GM20000 (cell line): Measurements from ENCODE around the gene NRP2.
A peak's percentile ranks its signal among the peaks of the same experiment; 100 is the strongest.

Experiments used
- DNase-seq: peaks from one replicate; pipeline ENCODE4 v3.0.0; 2012; ENCODE audit warnings: low spot score
- TF ChIP-seq, protein P1 (sequence below): IDR thresholded peaks from 2 replicates; pipeline ENCODE4 v1.5.1; 2012; ENCODE audit warnings: mild to moderate bottlenecking, control low read depth; ENCODE audit errors: extremely low read depth, missing control alignments

Gene NRP2

DNA sequence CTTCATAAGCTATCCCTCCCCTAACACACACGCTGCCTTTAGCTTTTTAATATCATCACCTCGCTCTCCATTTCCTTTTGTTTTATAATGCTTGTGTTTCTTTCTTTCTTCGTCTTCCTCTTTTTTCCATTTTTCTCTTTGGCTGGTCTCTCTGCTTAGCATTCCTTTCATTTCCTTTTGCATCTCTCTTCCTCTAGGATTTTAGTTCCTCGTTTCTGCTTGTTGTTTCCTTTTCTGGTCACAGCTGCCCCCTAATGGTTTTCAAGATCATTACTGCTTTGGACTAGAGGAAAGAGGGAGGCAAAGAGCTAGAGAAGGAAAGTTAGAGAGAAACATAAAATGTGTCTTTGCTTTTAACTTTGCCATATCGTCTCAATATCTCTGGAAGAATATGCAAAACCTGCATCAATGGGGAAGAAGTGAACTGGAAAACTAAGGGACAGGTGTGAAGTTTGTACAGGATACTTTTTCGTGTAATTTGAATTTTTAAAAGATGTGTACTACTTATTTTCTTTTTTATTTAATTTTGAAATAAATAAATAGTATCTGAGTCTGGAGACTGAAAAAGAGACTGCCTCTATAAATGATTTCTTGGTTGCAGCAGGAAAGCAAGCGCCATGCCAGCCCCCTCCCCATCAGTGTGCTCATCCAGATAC lies 6.3 kb upstream of the NRP2 start:
- peak; percentile 54 for DNase-seq
- TF ChIP-seq, protein P1, sequence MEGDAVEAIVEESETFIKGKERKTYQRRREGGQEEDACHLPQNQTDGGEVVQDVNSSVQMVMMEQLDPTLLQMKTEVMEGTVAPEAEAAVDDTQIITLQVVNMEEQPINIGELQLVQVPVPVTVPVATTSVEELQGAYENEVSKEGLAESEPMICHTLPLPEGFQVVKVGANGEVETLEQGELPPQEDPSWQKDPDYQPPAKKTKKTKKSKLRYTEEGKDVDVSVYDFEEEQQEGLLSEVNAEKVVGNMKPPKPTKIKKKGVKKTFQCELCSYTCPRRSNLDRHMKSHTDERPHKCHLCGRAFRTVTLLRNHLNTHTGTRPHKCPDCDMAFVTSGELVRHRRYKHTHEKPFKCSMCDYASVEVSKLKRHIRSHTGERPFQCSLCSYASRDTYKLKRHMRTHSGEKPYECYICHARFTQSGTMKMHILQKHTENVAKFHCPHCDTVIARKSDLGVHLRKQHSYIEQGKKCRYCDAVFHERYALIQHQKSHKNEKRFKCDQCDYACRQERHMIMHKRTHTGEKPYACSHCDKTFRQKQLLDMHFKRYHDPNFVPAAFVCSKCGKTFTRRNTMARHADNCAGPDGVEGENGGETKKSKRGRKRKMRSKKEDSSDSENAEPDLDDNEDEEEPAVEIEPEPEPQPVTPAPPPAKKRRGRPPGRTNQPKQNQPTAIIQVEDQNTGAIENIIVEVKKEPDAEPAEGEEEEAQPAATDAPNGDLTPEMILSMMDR: peak; percentile 52

DNA sequence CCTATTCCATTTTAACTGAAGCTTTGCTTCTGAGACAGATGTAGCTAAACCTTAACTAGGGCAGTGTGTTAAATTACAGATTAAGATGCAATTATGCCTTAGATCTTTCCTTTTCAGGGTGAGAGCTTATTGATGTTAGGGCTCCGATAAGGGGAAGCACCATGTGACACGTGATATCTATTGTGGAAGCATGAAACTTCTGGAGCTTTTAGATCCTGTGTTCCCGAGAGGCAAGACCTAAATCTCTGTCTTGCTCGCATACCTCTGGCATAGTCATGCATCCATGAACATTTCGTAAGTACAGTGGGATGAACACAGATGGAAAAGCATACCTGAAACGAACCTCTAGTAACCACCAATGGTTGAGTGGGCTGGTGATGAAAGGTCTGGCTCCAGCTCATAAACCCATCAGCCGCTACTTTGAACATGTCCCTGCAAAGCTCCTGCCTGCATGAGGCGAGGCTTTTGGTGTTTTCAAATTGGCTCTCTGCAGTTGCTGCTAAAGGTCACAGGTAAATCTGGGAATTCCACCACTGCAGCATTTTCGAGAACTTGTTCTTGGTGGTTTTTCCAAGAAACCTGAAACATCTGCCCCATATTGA lies 3.7 kb upstream of the NRP2 start:
- no peak for DNase-seq
- TF ChIP-seq, protein P1: no peak

DNA sequence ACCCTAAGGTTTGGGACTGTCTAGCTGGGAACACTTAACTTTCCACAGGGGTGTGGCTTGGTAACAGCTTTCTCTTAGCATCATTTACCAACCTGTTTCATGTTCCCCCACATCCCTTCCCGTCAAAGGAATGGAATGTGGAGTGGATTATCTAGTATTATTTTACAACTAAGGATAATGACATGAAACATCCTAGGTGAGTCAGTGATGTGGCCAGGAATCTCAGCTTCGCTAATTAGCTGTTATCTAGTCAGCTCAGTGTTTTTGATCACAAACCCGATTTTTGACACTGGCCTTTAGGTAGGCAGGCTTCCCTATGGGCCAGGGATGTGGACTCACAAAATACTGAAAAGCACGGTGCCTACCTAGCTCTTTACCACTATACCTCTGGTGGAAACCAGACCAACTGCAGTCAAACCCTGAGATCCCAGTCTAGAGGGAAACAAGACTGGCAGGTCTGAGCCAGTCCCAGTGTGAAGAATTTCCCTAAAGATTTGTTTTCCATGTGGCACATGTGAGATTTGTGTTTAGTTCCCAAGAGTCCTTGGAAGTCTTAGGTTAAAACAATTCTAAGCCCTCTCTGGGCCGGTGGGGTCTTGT lies 2.8 kb upstream of the NRP2 start:
- DNase-seq: no peak
- TF ChIP-seq, protein P1: no peak

DNA sequence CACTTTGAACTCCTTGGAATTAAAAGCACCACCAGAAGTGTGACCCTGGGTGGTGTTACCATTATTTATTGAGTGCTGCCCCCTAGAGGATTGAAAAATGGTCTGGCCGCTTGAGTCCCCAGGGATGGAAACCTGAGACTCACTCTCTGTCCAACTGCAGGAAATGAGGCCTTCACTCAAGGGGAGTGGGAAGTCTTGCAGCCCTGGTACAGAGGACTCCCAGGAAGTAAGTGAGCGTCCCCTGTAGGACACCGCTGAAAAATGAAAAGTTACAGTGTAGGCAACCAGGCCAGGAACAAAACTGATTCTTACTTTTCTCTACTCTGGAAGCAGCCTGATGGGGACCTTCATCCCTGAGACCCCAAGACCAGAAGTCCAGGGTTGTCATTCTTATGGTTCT lies 2.2 kb upstream of the NRP2 start:
- DNase-seq: peak; percentile 75
- TF ChIP-seq, protein P1: peak; percentile 72

DNA sequence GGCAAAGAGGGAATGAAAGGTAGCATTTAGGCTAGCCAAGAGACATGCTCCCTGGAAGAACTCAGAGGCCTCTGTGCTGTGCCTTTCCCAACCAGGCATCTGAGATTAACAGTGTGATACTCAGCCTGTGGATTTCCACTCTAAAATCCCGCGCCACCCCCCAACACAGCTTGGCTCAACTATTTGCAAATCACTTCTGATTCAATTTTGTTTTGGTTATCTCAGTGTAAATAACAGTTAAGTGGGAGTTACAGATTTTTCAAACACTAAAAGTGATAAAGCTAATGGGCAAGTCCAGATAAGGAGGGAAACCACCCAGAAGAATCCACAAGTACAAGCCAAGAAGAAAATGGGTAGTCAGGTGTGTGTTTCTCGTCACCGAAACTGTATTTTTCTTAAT lies 1.4 kb upstream of the NRP2 start:
- DNase-seq: no peak

DNA sequence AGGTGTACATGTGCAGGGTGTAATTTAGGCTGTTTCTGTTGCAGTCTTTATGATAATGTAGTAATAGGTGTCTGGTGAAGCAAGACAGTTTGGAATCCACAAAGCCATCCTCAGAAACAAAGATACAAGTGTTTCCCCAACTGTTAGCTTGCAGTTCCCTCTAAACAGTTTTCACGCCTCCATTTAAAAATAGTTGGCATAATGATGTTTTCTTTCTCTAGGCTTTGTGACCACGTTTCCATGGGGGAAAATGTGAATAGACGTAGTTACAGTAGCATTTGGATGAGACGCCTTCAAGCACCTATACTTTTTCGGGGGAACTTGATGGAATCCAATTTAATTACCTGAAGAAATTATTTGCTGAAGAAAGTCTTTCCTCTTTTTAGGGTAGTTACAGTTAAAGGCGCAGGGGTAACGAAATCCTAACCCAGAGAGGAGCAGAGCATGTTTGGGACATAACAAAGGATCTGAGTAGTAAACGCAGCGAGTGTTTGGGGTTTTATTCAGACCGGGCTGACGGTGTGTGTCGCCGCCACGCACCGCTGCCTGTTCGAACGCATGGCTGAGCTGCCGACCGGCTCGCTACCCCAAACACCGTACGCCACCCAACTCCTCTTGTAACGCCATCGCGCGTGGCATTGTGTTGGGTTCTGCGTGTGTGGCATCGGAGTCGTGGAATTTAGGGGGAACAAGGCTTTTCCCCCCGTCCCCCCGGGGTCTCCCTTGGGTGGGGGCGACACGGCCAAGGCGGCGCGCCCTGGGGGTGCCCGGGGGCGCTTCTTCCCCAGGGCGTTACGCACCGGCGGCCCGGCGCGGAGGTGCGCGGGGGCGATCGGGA lies 681 bp upstream of the NRP2 start:
- DNase-seq: peak; percentile 51
- TF ChIP-seq, protein P1: no peak

More for the DNA sequence above, 1.4 kb upstream of the NRP2 start:
- TF ChIP-seq, protein P1: no peak

DNA sequence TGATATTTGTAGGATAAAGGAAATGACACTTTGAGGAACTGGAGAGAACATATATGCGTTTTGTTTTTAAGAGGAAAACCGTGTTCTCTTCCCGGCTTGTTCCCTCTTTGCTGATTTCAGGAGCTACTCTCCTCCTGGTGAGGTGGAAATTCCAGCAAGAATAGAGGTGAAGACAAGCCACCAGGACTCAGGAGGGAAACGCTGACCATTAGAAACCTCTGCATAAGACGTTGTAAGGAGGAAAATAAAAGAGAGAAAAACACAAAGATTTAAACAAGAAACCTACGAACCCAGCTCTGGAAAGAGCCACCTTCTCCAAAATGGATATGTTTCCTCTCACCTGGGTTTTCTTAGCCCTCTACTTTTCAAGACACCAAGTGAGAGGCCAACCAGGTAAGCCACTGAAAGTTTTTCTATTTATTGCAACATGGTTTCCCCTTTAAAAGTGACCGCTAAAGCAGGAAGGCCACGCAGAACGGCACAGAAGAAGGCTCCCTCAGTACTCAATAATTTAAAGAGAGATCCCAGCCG lies 735 bp downstream of the NRP2 start:
- DNase-seq: no peak
- TF ChIP-seq, protein P1: no peak
